IMR-90 (cell line): ENCODE results near the gene FOXO4. TPM values are rescaled to one million over a fixed set of nuclear protein-coding genes. Genes with fewer than 3 reads are reported as not detected.

Source experiments
- ATAC-seq: fragments of 200-7000 bp; cut with Tn5 transposase; 2 replicates; pipeline ENCODE4 v1.9.1; 2020; ENCODE audit warnings: low read depth, mild to moderate bottlenecking, moderate library complexity
- BruUV-seq: library from RNA; stranded (reverse); fragments of 400-500 nt; replicated peaks from 2 replicates; lab custom pipeline; 2021; lab: Mats Ljungman, UMichigan
- CTCF ChIA-PET: fragments of 300-600 bp; formaldehyde crosslinking; extraction: SDS; loops from one replicate; lab custom pipeline; 2021; ENCODE audit warnings: antibody characterized with exemption; lab: Yijun Ruan, JAX
- POLR2A ChIA-PET: fragments of 300-600 bp; sonication (Branson Sonifier 250); formaldehyde crosslinking; loops from one replicate; lab custom pipeline; 2022; ENCODE audit warnings: antibody characterized with exemption; ENCODE audit not compliant: unreplicated experiment; lab: Charles Lee
- DNase-seq: peaks from one replicate; pipeline ENCODE4 v3.0.0; 2013
- H2AFZ ChIP-seq: replicated peaks from 2 replicates; pipeline ENCODE3; 2013; ENCODE audit warnings: low read length, mild to moderate bottlenecking; ENCODE audit not compliant: poor library complexity
- H2AK5ac ChIP-seq: 2 replicates; pipeline ENCODE4 v1.6.1; 2013; ENCODE audit warnings: low read depth, low read length, inconsistent platforms
- H2AK9ac ChIP-seq: replicated peaks from 2 replicates; pipeline ENCODE3; 2013; ENCODE audit warnings: mild to moderate bottlenecking, low read depth, low read length, moderate library complexity; ENCODE audit not compliant: poor library complexity
- H2BK120ac ChIP-seq: 2 replicates; pipeline ENCODE4 v1.6.1; 2013; ENCODE audit warnings: low read depth, low read length, inconsistent platforms
- H2BK15ac ChIP-seq: 3 replicates; pipeline ENCODE4 v1.6.1; 2013; ENCODE audit warnings: low read depth, low read length, inconsistent platforms
- H2BK20ac ChIP-seq: 2 replicates; pipeline ENCODE4 v1.6.1; 2013; ENCODE audit warnings: low read depth, mild to moderate bottlenecking, inconsistent platforms, low read length, moderate library complexity
- H2BK5ac ChIP-seq: 2 replicates; pipeline ENCODE4 v1.6.1; 2013; ENCODE audit warnings: mild to moderate bottlenecking, low read depth, low read length, inconsistent platforms; ENCODE audit not compliant: poor library complexity, severe bottlenecking
- H3K14ac ChIP-seq: replicated peaks from 2 replicates; pipeline ENCODE4 v1.6.1; 2013; ENCODE audit warnings: low read depth, low read length, inconsistent platforms
- H3K18ac ChIP-seq: 2 replicates; pipeline ENCODE4 v1.6.1; 2013; ENCODE audit warnings: low read depth, low read length, control low read depth
- H3K23ac ChIP-seq: 2 replicates; pipeline ENCODE4 v1.6.1; 2013; ENCODE audit warnings: low read depth, low read length, inconsistent platforms
- H3K27ac ChIP-seq: 2 replicates; pipeline ENCODE4 v1.5.1; 2013; ENCODE audit warnings: mild to moderate bottlenecking, control low read depth, low read length; ENCODE audit not compliant: insufficient read depth
- H3K27me3 ChIP-seq: 2 replicates; pipeline ENCODE4 v1.6.1; 2013; ENCODE audit warnings: low read length; ENCODE audit not compliant: control insufficient read depth, insufficient read depth
- H3K36me3 ChIP-seq: 2 replicates; pipeline ENCODE4 v1.6.1; 2013; ENCODE audit warnings: low read length, mixed read lengths; ENCODE audit not compliant: control insufficient read depth, insufficient read depth
- H3K4ac ChIP-seq: 2 replicates; pipeline ENCODE4 v1.6.1; 2013; ENCODE audit warnings: low read depth, low read length, inconsistent platforms
- H3K4me1 ChIP-seq: 2 replicates; pipeline ENCODE4 v1.6.1; 2013; ENCODE audit warnings: low read length, mixed read lengths; ENCODE audit not compliant: control insufficient read depth, insufficient read depth
- H3K4me2 ChIP-seq: 2 replicates; pipeline ENCODE4 v1.6.1; 2013; ENCODE audit warnings: low read depth, mild to moderate bottlenecking, control low read depth, low read length, moderate library complexity
- H3K4me3 ChIP-seq: 2 replicates; pipeline ENCODE4 v1.5.1; 2013; ENCODE audit warnings: low read depth, mild to moderate bottlenecking, control low read depth, low read length, moderate library complexity; ENCODE audit not compliant: insufficient read depth
- H3K56ac ChIP-seq: 2 replicates; pipeline ENCODE4 v1.6.1; 2013; ENCODE audit warnings: low read length, inconsistent platforms; ENCODE audit not compliant: insufficient read depth; ENCODE audit errors: extremely low read depth
- H3K79me1 ChIP-seq, 2 experiments: 2 replicates each; pipeline ENCODE4 v1.6.1; 2013; ENCODE audit warnings: low read length in 2 of 2, inconsistent platforms in 1 of 2, low read depth in 1 of 2
- H3K9ac ChIP-seq: 2 replicates; pipeline ENCODE4 v1.6.1; 2013; ENCODE audit warnings: low read depth, low read length, control low read depth
- H3K9me1 ChIP-seq: 2 replicates; pipeline ENCODE4 v1.6.1; 2013; ENCODE audit warnings: low read length, inconsistent platforms; ENCODE audit not compliant: insufficient read depth
- H3K9me3 ChIP-seq: 2 replicates; pipeline ENCODE4 v1.6.1; 2013; ENCODE audit warnings: low read length; ENCODE audit not compliant: control insufficient read depth, insufficient read depth
- H4K20me1 ChIP-seq: 2 replicates; pipeline ENCODE4 v1.6.1; 2013; ENCODE audit warnings: low read length, inconsistent platforms; ENCODE audit not compliant: insufficient read depth
- H4K5ac ChIP-seq: 2 replicates; pipeline ENCODE4 v1.6.1; 2013; ENCODE audit warnings: mild to moderate bottlenecking, low read depth, low read length, control low read depth
- H4K8ac ChIP-seq, 2 experiments: 2 replicates each; pipeline ENCODE4 v1.6.1; 2013; ENCODE audit warnings: low read depth in 2 of 2, low read length in 2 of 2, control low read depth in 1 of 2, inconsistent platforms in 1 of 2
- H4K91ac ChIP-seq: 2 replicates; pipeline ENCODE4 v1.6.1; 2013; ENCODE audit warnings: low read depth, low read length, inconsistent platforms; ENCODE audit not compliant: insufficient read depth
- ELK1 ChIP-seq: fragments of 150-350 bp; IDR thresholded peaks from 2 replicates; pipeline ENCODE4 v1.6.1; 2016; ENCODE audit warnings: low read depth, mild to moderate bottlenecking, low read length, moderate library complexity, borderline replicate concordance
- RCOR1 ChIP-seq: IDR thresholded peaks from 2 replicates; pipeline ENCODE4 v1.6.1; 2012; ENCODE audit warnings: mild to moderate bottlenecking, low read length, improper control_type of control experiment; ENCODE audit not compliant: insufficient replicate concordance
- WGBS, 2 experiments: methylation state at CpG; one replicate each; pipeline versions ENCODE4 v1.1.5 to v1.1.7; 2013; ENCODE audit warnings: missing lambda C conversion rate in 2 of 2; ENCODE audit not compliant: insufficient read length in 1 of 2; ENCODE audit errors: extremely low coverage in 2 of 2; 5-methylcytosine and 5-hydroxymethylcytosine counted together
- dilution Hi-C: fragments of 300-500 bp; cut with HindIII; formaldehyde crosslinking; loops from one replicate; pipeline ENCODE4 v1.14.3; 2018; ENCODE audit warnings: low sequenced_read_pairs; ENCODE audit not compliant: unreplicated experiment
- in situ Hi-C: fragments of 300-500 bp; cut with MboI; formaldehyde crosslinking; loops from 3 replicates; pipeline ENCODE4 v1.14.3; 2019; ENCODE audit warnings: low sequenced_read_pairs, inconsistent platforms, mixed read lengths
- intact Hi-C: fragments of 100-400 bp; cut with micrococcal nuclease; formaldehyde crosslinking; loops from 2 replicates; pipeline ENCODE4 v1.10.0; 2022
- polyA plus RNA-seq, 3 experiments: library from polyadenylated mRNA; depleted of rRNA; stranded (reverse); fragments of >200 nt; gene quantifications; 2 replicates each; pipeline ENCODE4 v1.2.3, GENCODE V29; 2012; ENCODE audit warnings: low replicate concordance in 1 of 3
- total RNA-seq: library from RNA; depleted of rRNA; stranded (reverse); fragments of >200 nt; gene quantifications from 2 replicates; pipeline ENCODE4 v1.2.3, GENCODE V29; 2012

FOXO4 gene
- total and polyA plus RNA-seq, 2 of the 4 experiments (the other 2 are of a cell fraction) = 2.0 to 2.6 TPM

DNA sequence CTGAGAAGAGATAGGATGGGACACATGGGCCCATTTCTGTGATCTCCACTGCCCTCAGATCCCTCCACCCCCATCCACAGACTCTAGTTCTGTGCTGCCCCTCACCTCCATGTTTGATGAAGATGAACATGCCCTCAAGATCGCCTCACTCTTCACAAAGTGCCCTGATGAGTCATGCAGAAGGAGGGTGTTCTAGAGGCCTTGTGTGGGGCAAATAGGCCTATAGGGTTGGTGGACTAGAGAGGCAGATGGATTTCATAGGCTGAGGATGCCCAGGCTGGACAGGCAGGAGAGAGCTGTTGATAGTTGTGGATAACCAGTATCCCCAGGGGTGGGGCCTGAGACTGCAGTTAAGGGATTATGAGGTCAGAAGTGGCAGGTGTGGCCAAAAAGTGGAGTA lies 10.8 kb downstream of the FOXO4 start, which contains the start of gene CXorf65:
Gene CXorf65, minus strand, starts transcription at position 314 of the 400 bp plus-strand sequence. Its CDS starts 184 bp downstream, at position 130.
- no TSS peak for BruUV-seq
- TF ChIP-seq ELK1 (no peak), RCOR1 (no peak)
- Histone ChIP-seq H4K20me1 (no peaks in the 10 kb centered on the region), H2BK120ac (no peak within 1 kb of the TSS), H4K8ac (no peak within 1 kb of the TSS), H3K4me1 (no peaks in the 10 kb centered on the region), H2BK15ac (no peak within 1 kb of the TSS), H3K27ac (no peak within 1 kb of the TSS), H3K4me3 (no peak within 1 kb of the TSS), H4K5ac (no peak within 1 kb of the TSS), H3K27me3 (peaks cover 15% of the 10 kb centered on the region), H2AK9ac (peak within 1 kb of the TSS; percentile 42), H3K79me1 (no peaks in the 10 kb centered on the region), H3K9ac (no peak within 1 kb of the TSS), H3K56ac (no peak within 1 kb of the TSS), H3K9me1 (no peaks in the 10 kb centered on the region), H4K91ac (no peak within 1 kb of the TSS), H3K18ac (no peak within 1 kb of the TSS), H3K4me2 (no peak within 1 kb of the TSS), H3K23ac (no peak within 1 kb of the TSS), H2AK5ac (no peak within 1 kb of the TSS), H3K9me3 (no peaks in the 10 kb centered on the region), H2BK5ac (no peak within 1 kb of the TSS), H3K36me3 (no peaks in the 10 kb centered on the region), H2BK20ac (no peak within 1 kb of the TSS), H3K4ac (no peak within 1 kb of the TSS), H2AFZ (no peak within 1 kb of the TSS), H3K14ac (no peak within 1 kb of the TSS)
- intact Hi-C loops (no loop called here), in situ Hi-C loops (no loop called here), dilution Hi-C loops (no loop called here)
- WGBS, 2 experiments = no CpG with 5 or more reads among the region's 1 CpG
- CTCF ChIA-PET = no interaction called here
- ATAC-seq (no peak), DNase-seq (no peak)
- POLR2A ChIA-PET = no interaction called here
